H54 (cell line): ENCODE results near the gene PYGB.
A peak's percentile ranks its signal among the peaks of the same experiment; 100 is the strongest.

Experiments
- DNase-seq: peaks from one replicate; pipeline ENCODE4 v3.0.0; 2011; ENCODE audit warnings: low spot score, mixed read lengths; ENCODE audit not compliant: insufficient read length
- FAIRE-seq: peaks from 3 replicates; lab custom pipeline; 2011; peaks lifted over from hg19 to GRCh38; lab: Jason Lieb, UNC
- POLR2A ChIP-seq: IDR thresholded peaks from 2 replicates; pipeline ENCODE4 v1.6.1; 2011; ENCODE audit warnings: low read depth, mild to moderate bottlenecking, low read length

Gene PYGB

DNA sequence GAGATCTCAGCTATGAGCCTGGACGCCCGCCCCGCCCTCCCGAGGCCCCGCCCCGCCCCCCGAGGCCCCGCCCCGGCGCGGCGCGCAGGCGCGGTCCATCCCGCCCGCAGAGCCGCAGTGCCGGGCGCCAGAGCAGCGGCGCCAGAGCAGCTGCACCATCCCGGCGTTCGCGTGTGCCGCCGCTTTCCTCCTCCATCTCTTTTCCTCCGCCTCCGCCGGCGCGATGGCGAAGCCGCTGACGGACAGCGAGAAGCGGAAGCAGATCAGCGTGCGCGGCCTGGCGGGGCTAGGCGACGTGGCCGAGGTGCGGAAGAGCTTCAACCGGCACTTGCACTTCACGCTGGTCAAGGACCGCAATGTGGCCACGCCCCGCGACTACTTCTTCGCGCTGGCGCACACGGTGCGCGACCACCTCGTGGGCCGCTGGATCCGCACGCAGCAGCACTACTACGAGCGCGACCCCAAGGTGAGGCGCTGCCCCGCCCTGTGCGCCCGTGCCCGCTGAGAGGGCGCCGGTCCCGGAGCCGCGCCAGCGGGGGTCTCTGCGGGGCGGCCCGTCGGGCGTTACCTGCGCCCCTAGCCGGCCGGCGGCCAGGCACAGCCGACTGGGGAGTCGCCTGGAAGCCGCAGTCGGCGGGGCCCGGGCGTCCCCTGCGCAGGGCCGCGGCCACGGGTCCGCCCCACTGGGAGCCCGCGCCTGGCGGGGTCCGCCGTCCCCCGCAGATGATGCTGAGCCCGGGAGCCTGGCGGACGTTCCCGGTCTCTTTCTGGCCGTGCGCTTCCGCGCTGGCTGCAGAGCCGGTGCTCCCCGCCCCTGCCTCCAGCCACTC, at the start of gene PYGB:
PYGB (plus strand) TSS at position 130 of the 830 bp plus-strand sequence; CDS start at position 224, 94 bp downstream.
- peak; percentile 98 for TF ChIP-seq POLR2A
- DNase-seq = peak; percentile 88
- FAIRE-seq = no peak

DNA sequence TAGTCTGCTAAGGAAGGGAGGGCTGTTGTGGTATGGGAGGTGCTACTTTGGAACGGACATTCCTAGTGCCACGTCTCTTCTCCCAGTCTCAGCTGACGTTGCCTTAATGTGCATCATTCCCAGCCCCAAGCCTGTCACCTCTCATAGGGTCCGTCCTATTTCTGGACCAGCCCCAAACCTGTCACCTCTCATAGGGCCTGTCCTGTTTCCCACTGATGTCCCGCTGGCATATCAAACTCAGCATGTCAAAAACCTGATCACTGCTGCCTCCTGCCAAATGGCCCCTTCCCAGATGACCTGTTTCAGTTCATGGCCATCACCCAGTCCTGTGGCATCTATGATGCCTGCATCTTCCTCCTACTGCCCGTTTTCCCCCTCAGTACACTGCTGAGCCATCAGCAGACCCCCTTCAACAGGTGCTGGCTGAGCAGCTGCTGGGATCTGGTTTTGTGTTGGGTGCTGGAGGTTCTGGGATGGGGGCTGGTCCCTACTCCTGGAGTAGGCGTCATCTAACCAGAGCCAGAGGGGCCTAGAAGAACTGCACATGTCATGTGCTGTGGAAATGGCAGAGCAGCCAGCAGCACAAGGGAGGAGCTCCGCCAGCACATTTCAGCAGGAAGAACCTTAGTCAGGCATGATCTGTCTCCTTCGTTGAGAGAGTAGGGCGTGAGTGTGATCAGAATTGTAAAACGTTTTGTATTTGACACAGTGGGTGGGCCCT, 49.1 kb upstream of the PYGB start:
- FAIRE-seq (no peak), DNase-seq (no peak)
- TF ChIP-seq POLR2A = no peak

GRCh38 chr20:25199473-25200260, 48.2 kb upstream of the PYGB start:
- DNase-seq (no peak), FAIRE-seq (no peak)

GRCh38 chr20:25203089-25203488, 44.8 kb upstream of the PYGB start:
- no peak for TF ChIP-seq POLR2A
- FAIRE-seq (no peak), DNase-seq (no peak)

More at GRCh38 chr20:25199473-25200260, 48.2 kb upstream of the PYGB start:
- TF ChIP-seq POLR2A = no peak

DNA sequence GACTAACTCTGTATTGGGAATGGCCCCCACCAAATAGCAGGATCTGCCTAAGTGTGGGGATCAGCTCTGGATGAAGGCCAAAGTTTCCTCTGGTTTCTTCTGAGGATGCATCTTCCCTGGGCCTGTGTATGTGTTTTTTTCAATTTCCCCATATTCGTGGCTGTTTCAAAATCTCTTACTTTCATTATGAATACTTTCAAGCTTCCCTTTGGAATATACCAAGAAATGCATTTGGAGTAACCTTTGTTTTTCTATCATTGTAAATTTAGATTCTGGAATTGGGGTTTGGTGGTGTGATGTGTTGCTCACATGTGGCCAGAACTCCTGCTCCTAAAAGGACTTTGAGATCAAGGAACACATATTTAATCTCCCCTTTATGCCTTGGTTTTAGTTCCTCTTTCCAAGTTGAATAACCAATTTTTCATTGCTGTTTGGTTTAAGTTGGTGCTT, 44.0 kb upstream of the PYGB start:
- DNase-seq (no peak), FAIRE-seq (no peak)
- no peak for TF ChIP-seq POLR2A

DNA sequence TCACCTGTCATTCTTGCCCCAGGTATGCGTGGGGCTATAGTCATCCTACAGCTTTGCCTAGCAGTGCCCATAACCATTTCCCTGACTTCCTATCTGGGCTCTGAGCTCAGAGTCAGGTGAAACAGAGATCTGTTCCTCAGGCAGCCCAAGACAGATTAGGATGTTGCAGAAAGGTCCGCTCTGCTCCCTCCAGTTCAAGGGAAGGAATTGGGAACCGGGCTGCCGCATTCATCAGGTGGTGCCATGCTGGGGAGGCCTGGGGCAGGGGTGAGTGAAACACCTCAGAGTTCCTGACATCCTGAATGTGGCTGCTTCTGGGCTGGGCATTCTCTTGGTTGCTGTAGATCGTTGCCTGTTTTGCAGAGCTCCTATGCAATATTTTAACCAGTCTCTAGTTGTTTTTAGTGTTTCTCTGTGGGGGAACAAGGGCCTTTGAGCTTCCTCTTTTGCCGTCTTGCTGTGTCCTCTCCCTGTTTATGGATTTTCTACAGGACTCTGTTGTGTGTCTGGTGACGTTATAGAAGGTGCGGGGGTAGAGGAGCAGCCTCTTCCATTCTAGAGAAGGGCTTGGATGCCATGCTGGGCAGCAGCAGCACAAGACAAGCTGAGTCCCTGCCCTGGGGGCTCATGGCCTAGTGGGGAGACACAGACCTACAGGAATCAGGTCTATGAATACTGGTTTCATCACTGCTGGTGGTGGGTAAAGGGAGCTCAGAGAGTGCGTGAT, 43.2 kb upstream of the PYGB start:
- DNase-seq (no peak), FAIRE-seq (no peak)
- no peak for TF ChIP-seq POLR2A

DNA sequence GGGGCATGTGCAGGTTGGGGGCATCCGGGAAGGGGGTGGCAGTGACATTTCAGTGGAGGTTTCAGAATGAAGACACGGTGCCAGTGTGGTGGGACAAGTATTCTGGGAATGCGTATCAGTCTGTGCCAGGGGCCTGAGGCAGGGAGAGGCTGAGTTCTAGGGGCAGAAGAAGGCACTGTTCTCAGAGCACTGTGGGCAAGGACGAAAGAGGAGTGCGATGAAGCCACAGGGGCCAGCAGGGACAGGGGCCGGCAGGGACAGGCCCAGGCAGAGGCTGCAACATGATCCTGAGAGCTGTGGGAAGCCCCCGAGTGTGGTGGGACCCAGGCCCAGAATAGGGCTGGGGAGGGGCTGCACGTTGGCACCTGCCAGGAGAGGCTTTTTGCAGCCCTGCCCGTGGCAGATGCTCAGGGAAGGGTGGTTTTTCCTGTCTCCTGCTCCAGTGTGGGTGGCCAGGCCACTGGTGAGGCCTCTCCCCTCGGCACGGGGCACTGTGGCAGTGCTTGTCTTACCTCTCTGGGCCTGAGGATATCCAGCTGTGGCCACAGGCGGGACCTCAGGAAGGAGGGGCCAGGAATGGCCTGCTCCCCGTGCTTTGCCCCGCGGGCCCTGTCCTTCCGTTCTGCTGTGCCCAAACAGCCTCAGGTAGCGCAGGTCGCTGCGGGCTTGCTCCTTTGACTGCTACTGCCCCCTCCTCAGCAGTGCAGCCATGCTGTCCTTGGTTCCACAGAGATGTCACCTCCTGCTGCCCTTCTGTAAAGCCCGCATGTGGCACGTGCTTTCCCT, 42.4 kb upstream of the PYGB start:
- FAIRE-seq (no peak), DNase-seq (no peak)
- no peak for TF ChIP-seq POLR2A

DNA sequence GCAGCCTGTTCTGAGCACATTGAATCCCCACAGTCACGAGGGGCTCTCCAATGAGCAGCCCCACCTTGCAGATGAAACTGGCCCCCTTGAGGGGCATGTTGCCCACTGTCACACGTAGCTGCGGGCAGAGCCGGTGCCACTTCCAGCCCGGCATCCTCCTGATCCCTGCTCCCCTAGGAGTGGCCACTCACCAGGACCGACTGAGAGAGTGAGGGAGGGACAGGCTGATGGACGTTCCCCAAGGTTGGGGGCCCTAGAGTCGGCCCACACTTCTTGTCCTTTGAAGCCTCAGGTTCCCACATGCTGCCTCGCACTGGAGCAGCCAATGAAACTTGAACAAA, 41.9 kb upstream of the PYGB start:
- no peak for TF ChIP-seq POLR2A
- FAIRE-seq (no peak), DNase-seq (no peak)

- no peak for FAIRE-seq
- TF ChIP-seq POLR2A = no peak
- DNase-seq = no peak
These were observed 41.3 kb upstream of the PYGB start for GRCh38 chr20:25206548-25206947.

GRCh38 chr20:25207149-25207959, 40.5 kb upstream of the PYGB start:
- FAIRE-seq (no peak), DNase-seq (no peak)
- TF ChIP-seq POLR2A = no peak

GRCh38 chr20:25207960-25208534, 39.8 kb upstream of the PYGB start:
- DNase-seq (no peak), FAIRE-seq (no peak)
- TF ChIP-seq POLR2A = no peak

- no peak for TF ChIP-seq POLR2A
- FAIRE-seq (no peak), DNase-seq (no peak)
These were observed 38.5 kb upstream of the PYGB start for GRCh38 chr20:25209400-25209799.
